NCI-H748 (cell line): Measurements from ENCODE around the gene LALBA.
"Not testable (repeated sequence)": the region's sequence is repeated elsewhere in the genome, so short reads cannot be mapped to it uniquely, and the experiment has no call there.

ENCODE experiments used
- DNase-seq: peaks from one replicate; lab custom pipeline; 2025; ENCODE audit not compliant: unreplicated experiment; lab: John Stamatoyannopoulos, UW

The LALBA gene

DNA sequence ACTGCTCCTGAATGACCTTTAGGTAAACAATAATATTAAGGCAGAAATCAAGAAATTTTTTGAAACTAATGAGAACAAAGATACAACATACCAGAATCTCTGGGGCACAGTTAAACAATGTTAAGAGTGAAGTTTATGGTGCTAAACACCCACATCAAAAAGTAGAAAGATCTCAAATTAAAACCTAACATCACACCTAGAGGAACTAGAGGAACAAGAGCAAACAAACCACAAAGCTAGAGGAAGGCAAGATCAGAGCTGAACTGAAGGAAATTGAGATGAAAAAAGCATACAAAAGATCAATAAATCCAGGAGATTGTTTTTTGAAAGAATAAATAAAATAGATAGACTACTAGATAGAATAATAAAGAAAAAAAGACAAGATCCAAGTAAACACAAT is 37.2 kb downstream of the LALBA start:
- no peak for DNase-seq

- DNase-seq: no peak
These were observed 41.8 kb downstream of the LALBA start for GRCh38 chr12:48527891-48528670.

DNA sequence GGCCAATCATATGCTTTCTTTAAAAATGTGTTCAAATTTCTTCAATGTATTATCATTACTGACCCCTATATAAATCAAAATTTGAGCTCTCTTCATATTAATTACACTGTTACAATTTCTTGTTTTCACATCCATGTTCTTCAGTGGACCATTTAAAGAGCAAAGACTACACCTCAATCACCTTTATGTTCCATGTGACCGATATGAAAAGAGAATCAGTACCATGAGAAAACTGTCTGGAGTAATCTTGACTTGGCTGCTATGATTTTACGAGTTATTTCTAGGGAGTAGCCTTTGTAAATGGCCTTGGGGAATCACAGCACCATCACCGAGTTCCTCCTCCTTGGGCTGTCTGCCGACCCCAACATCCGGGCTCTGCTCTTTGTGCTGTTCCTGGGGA is 44.5 kb downstream of the LALBA start, which contains the start of gene OR8S1:
TSS of gene OR8S1 (plus strand) at position 301 of the 400 bp plus-strand sequence. CDS start at position 301, 0 bp downstream.
- DNase-seq: no peak

- DNase-seq: not testable (repeated sequence)
These were observed 49.5 kb downstream of the LALBA start for GRCh38 chr12:48520381-48520780.
